ENCODE measurements around the gene FOXD1. TPM values are rescaled to one million over a fixed set of nuclear protein-coding genes. Genes with fewer than 3 reads are reported as not detected.

FOXD1 gene
- total and polyA plus RNA-seq, 2 of the 8 experiments (the other 6 are each of a cell fraction or from before 2014, with no cell fraction given) = 0.11 to 1.1 TPM

- no peak overlapping the region for H3K4me3 ChIP-seq (ENCODE audit: extremely low read depth in 1 of 4, insufficient read depth in 2 of 4, low read depth in 3 of 4, low read length in 4 of 4)
- H3K9ac ChIP-seq (replicated peaks in 1 of 4; ENCODE audit: extremely low read depth in 1 of 4, low read depth in 3 of 4, low read length in 3 of 4) = no peak overlapping the region
- no peak overlapping the region for H2AK5ac ChIP-seq (ENCODE audit: low read depth, low read length)
- FAIRE-seq (no peak), DNase-seq (ENCODE audit: low read depth in 1 of 2, low spot score in 2 of 2) (no peak)
- H4K91ac ChIP-seq (replicated peaks; ENCODE audit: insufficient read length, low read length) = no peak overlapping the region
- 95% methylated on average over 8 of the region's 8 CpGs; no CpG with 5 or more reads in 1 of the 2 experiments for WGBS, 2 experiments (ENCODE audit: extremely low coverage in 1 of 2, insufficient coverage in 1 of 2, insufficient read length in 1 of 2, insufficient replicate concordance in 2 of 2, low coverage in 1 of 2, low lambda C conversion rate in 2 of 2, missing lambda C conversion rate in 1 of 2)
- no peak overlapping the region for H3K23ac ChIP-seq (ENCODE audit: insufficient read length)
- no peaks in the 10 kb centered on the region for H4K20me1 ChIP-seq (replicated peaks in 1 of 2; ENCODE audit: control insufficient read depth in 1 of 2, insufficient read depth in 2 of 2, low read length in 2 of 2)
- no peak overlapping the region for H2BK120ac ChIP-seq (replicated peaks; ENCODE audit: low read depth, low read length)
- no peak overlapping the region for H3K4ac ChIP-seq (replicated peaks; ENCODE audit: insufficient read length, low read depth, low read length)
- H2BK5ac ChIP-seq (ENCODE audit: low read depth, low read length) = no peak overlapping the region
- H4K8ac ChIP-seq (ENCODE audit: extremely low read depth, insufficient read depth, low read length) = no peak overlapping the region
- H3K36me3 ChIP-seq (ENCODE audit: control insufficient read depth in 2 of 4, insufficient read depth in 4 of 4, low read length in 3 of 4) = no peaks in the 10 kb centered on the region
- H4K5ac ChIP-seq (ENCODE audit: insufficient read length, low read depth, low read length) = no peak overlapping the region
- peaks cover 0 to 2% (median under 1%) of the 10 kb centered on the region in 4 experiments; a peak in 3 of 7 replicates for H3K4me1 ChIP-seq (replicated peaks in 1 of 4; ENCODE audit: control insufficient read depth in 3 of 4, insufficient read depth in 4 of 4, low read length in 3 of 4)
- TF ChIP-seq CTBP2 (IDR thresholded peaks at IDR 0.05; ENCODE audit: borderline replicate concordance, insufficient read depth, insufficient read length, low read length) = no peak
- no peak for TF ChIP-seq RNF2 (IDR thresholded peaks at IDR 0.05; ENCODE audit: borderline replicate concordance, low read depth, low read length, missing control alignments, poor library complexity, severe bottlenecking)
- no peak for TF ChIP-seq GABPA (IDR thresholded peaks at IDR 0.05; ENCODE audit: borderline replicate concordance, insufficient read depth, low read length)
- TF ChIP-seq KDM4A (IDR thresholded peaks at IDR 0.05; ENCODE audit: low read depth, low read length, severe bottlenecking) = no peak
- no peak for TF ChIP-seq CBX8 (IDR thresholded peaks at IDR 0.05; ENCODE audit: borderline replicate concordance, low read depth, low read length)
- no peak for TF ChIP-seq SAP30 (IDR thresholded peaks at IDR 0.05; ENCODE audit: insufficient read depth, insufficient replicate concordance, low read length)
- TF ChIP-seq BRCA1 (IDR thresholded peaks at IDR 0.05; ENCODE audit: low read depth, low read length) = no peak
- no peak for TF ChIP-seq FOSL1 (IDR thresholded peaks at IDR 0.05; ENCODE audit: insufficient read depth, low read depth, low read length)
- TF ChIP-seq NRF1 (IDR thresholded peaks at IDR 0.05; ENCODE audit: low read depth, low read length) = no peak
- TF ChIP-seq POLR2A (IDR thresholded peaks at IDR 0.05; ENCODE audit: control extremely low read depth in 1 of 2, low read depth in 2 of 2, low read length in 2 of 2) = no peak
- no peak for TF ChIP-seq JUND (IDR thresholded peaks at IDR 0.05; ENCODE audit: low read length)
- TF ChIP-seq SP1 (IDR thresholded peaks at IDR 0.05; ENCODE audit: low read depth, low read length) = no peak
- no peak for TF ChIP-seq CEBPB (IDR thresholded peaks at IDR 0.05; ENCODE audit: low read depth, low read length)
- no peak for TF ChIP-seq CBX5 (IDR thresholded peaks at IDR 0.05; ENCODE audit: low read depth, low read length)
- H2BK15ac ChIP-seq (ENCODE audit: low read length) = no peak overlapping the region
- ChIA-PET CTCF (ENCODE audit: partially characterized antibody) (interaction anchor here (1.0 to 2.9 kb wide), 2 partner anchors 16 to 19 kb away, joined by 3 to 17 read pairs; no protein-coding TSS in a partner anchor), POLR2A (ENCODE audit: partially characterized antibody) (no interaction called here)
- no peak overlapping the region for H3K4me2 ChIP-seq (ENCODE audit: insufficient read depth in 1 of 2, low read depth in 2 of 2, low read length in 2 of 2)
- no peaks in the 10 kb centered on the region; a peak in 1 of 7 replicates for H3K27me3 ChIP-seq (replicated peaks in 1 of 4; ENCODE audit: control insufficient read depth in 3 of 4, extremely low read depth in 1 of 4, insufficient read depth in 3 of 4, low read length in 3 of 4)
- no peak overlapping the region for H3K18ac ChIP-seq (ENCODE audit: extremely low read depth, low read length)
- H3K14ac ChIP-seq (ENCODE audit: insufficient read length) = no peak overlapping the region
- H2AFZ ChIP-seq (ENCODE audit: low read length) = no peak overlapping the region
- no peak overlapping the region for H3K56ac ChIP-seq (replicated peaks; ENCODE audit: insufficient read length, low read depth, low read length)
- H2BK20ac ChIP-seq (ENCODE audit: low read length) = no peak overlapping the region
- H3K79me1 ChIP-seq (ENCODE audit: low read depth, low read length) = no peaks in the 10 kb centered on the region
- no peak overlapping the region for H2BK12ac ChIP-seq (ENCODE audit: low read depth, low read length)
- no peaks in the 10 kb centered on the region for H3K79me2 ChIP-seq (ENCODE audit: control insufficient read depth in 1 of 2, insufficient read depth in 2 of 2, low read length in 2 of 2)
- no peak overlapping the region for H3K27ac ChIP-seq (ENCODE audit: low read depth, low read length)
- no peaks in the 10 kb centered on the region; a peak in 2 of 4 replicates for H3K9me3 ChIP-seq (ENCODE audit: insufficient read depth in 2 of 2, low read depth in 1 of 2, low read length in 1 of 2)
- no peaks in the 10 kb centered on the region for H3K23me2 ChIP-seq (ENCODE audit: low read depth, low read length)
Observed at GRCh38 chr5:73469878-73470277, 21.3 kb upstream of the FOXD1 start.

All from H1 (cell line).